ENCODE results near the gene HID1. TPM values are rescaled to one million over a fixed set of nuclear protein-coding genes. Genes with fewer than 3 reads are reported as not detected.

The HID1 gene
- total RNA-seq, 1 donor from 2014 or later = 3.7 TPM

GRCh38 chr17:74961657-74962350 lies 10.8 kb downstream of the HID1 start:
- peaks cover 0 to 2% (median 0%) of the 10 kb centered on the region in 3 donors for H3K4me1 ChIP-seq (ENCODE audit: control insufficient read depth in 3 of 3, insufficient read depth in 3 of 3, low read length in 3 of 3)

GRCh38 chr17:74960570-74961342 lies 11.8 kb downstream of the HID1 start:
- H3K27me3 ChIP-seq (ENCODE audit: control insufficient read depth in 3 of 3, insufficient read depth in 3 of 3, low read length in 3 of 3) = peaks cover 5 to 11% (median 6%) of the 10 kb centered on the region in 3 donors
- H3K9me3 ChIP-seq (ENCODE audit: control insufficient read depth in 3 of 3, low read length in 3 of 3) = no peaks in the 10 kb centered on the region
- H3K4me1 ChIP-seq (ENCODE audit: control insufficient read depth in 3 of 3, insufficient read depth in 3 of 3, low read length in 3 of 3) = peaks cover 0 to 2% (median 0%) of the 10 kb centered on the region in 3 donors
- H3K4me3 ChIP-seq (ENCODE audit: low read length in 3 of 3) = no peak overlapping the region
- H3K27ac ChIP-seq (ENCODE audit: low read depth, low read length) = no peak overlapping the region
- no peaks in the 10 kb centered on the region for H3K36me3 ChIP-seq (ENCODE audit: control insufficient read depth in 3 of 3, insufficient read depth in 3 of 3, low read length in 3 of 3)
- no peak overlapping the region for H3K9ac ChIP-seq (ENCODE audit: low read depth in 1 of 3, low read length in 3 of 3)

More at GRCh38 chr17:74961657-74962350, 10.8 kb downstream of the HID1 start:
- Histone ChIP-seq H3K9ac (ENCODE audit: low read depth in 1 of 3, low read length in 3 of 3) (peak overlapping the region in 1 of 3 donors; percentile 33), H3K9me3 (ENCODE audit: control insufficient read depth in 3 of 3, low read length in 3 of 3) (no peaks in the 10 kb centered on the region), H3K27me3 (ENCODE audit: control insufficient read depth in 3 of 3, insufficient read depth in 3 of 3, low read length in 3 of 3) (peaks cover 5 to 11% (median 6%) of the 10 kb centered on the region in 3 donors), H3K27ac (ENCODE audit: low read depth, low read length) (no peak overlapping the region), H3K36me3 (ENCODE audit: control insufficient read depth in 3 of 3, insufficient read depth in 3 of 3, low read length in 3 of 3) (no peaks in the 10 kb centered on the region), H3K4me3 (ENCODE audit: low read length in 3 of 3) (no peak overlapping the region)

GRCh38 chr17:74959826-74960515 lies 12.6 kb downstream of the HID1 start:
- Histone ChIP-seq H3K27me3 (ENCODE audit: control insufficient read depth in 3 of 3, insufficient read depth in 3 of 3, low read length in 3 of 3) (peaks cover 5 to 11% (median 6%) of the 10 kb centered on the region in 3 donors), H3K4me1 (ENCODE audit: control insufficient read depth in 3 of 3, insufficient read depth in 3 of 3, low read length in 3 of 3) (peaks cover 0 to 2% (median 0%) of the 10 kb centered on the region in 3 donors), H3K9ac (ENCODE audit: low read depth in 1 of 3, low read length in 3 of 3) (no peak overlapping the region), H3K27ac (ENCODE audit: low read depth, low read length) (no peak overlapping the region), H3K4me3 (ENCODE audit: low read length in 3 of 3) (no peak overlapping the region), H3K36me3 (ENCODE audit: control insufficient read depth in 3 of 3, insufficient read depth in 3 of 3, low read length in 3 of 3) (no peaks in the 10 kb centered on the region), H3K9me3 (ENCODE audit: control insufficient read depth in 3 of 3, low read length in 3 of 3) (no peaks in the 10 kb centered on the region)

- Histone ChIP-seq H3K27ac (ENCODE audit: low read depth, low read length) (no peak overlapping the region), H3K9ac (ENCODE audit: low read depth in 1 of 3, low read length in 3 of 3) (no peak overlapping the region), H3K9me3 (ENCODE audit: control insufficient read depth in 3 of 3, low read length in 3 of 3) (no peaks in the 10 kb centered on the region), H3K4me3 (ENCODE audit: low read length in 3 of 3) (no peak overlapping the region), H3K4me1 (ENCODE audit: control insufficient read depth in 3 of 3, insufficient read depth in 3 of 3, low read length in 3 of 3) (peaks cover 0 to 2% (median 0%) of the 10 kb centered on the region in 3 donors), H3K27me3 (ENCODE audit: control insufficient read depth in 3 of 3, insufficient read depth in 3 of 3, low read length in 3 of 3) (peaks cover 5 to 6% (median 6%) of the 10 kb centered on the region in 3 donors), H3K36me3 (ENCODE audit: control insufficient read depth in 3 of 3, insufficient read depth in 3 of 3, low read length in 3 of 3) (no peaks in the 10 kb centered on the region)
Observed at GRCh38 chr17:74957935-74958740, 14.4 kb downstream of the HID1 start.

GRCh38 chr17:74956093-74956492 lies 16.5 kb downstream of the HID1 start:
- Histone ChIP-seq H3K9me3 (ENCODE audit: control insufficient read depth in 3 of 3, low read length in 3 of 3) (no peaks in the 10 kb centered on the region), H3K9ac (ENCODE audit: low read depth in 1 of 3, low read length in 3 of 3) (no peak overlapping the region), H3K27ac (ENCODE audit: low read depth, low read length) (no peak overlapping the region), H3K4me3 (ENCODE audit: low read length in 3 of 3) (no peak overlapping the region), H3K27me3 (ENCODE audit: control insufficient read depth in 3 of 3, insufficient read depth in 3 of 3, low read length in 3 of 3) (peaks cover 13 to 16% (median 14%) of the 10 kb centered on the region in 3 donors), H3K4me1 (ENCODE audit: control insufficient read depth in 3 of 3, insufficient read depth in 3 of 3, low read length in 3 of 3) (no peaks in the 10 kb centered on the region), H3K36me3 (ENCODE audit: control insufficient read depth in 3 of 3, insufficient read depth in 3 of 3, low read length in 3 of 3) (no peaks in the 10 kb centered on the region)

GRCh38 chr17:74954665-74955421 lies 17.7 kb downstream of the HID1 start:
- H3K27me3 ChIP-seq (ENCODE audit: control insufficient read depth in 3 of 3, insufficient read depth in 3 of 3, low read length in 3 of 3) = peaks cover 16 to 22% (median 20%) of the 10 kb centered on the region in 3 donors
- no peaks in the 10 kb centered on the region for H3K4me1 ChIP-seq (ENCODE audit: control insufficient read depth in 3 of 3, insufficient read depth in 3 of 3, low read length in 3 of 3)
- H3K9me3 ChIP-seq (ENCODE audit: control insufficient read depth in 3 of 3, low read length in 3 of 3) = no peaks in the 10 kb centered on the region
- no peaks in the 10 kb centered on the region for H3K36me3 ChIP-seq (ENCODE audit: control insufficient read depth in 3 of 3, insufficient read depth in 3 of 3, low read length in 3 of 3)
- H3K9ac ChIP-seq (ENCODE audit: low read depth in 1 of 3, low read length in 3 of 3) = no peak overlapping the region
- H3K27ac ChIP-seq (ENCODE audit: low read depth, low read length) = no peak overlapping the region
- H3K4me3 ChIP-seq (ENCODE audit: low read length in 3 of 3) = no peak overlapping the region

GRCh38 chr17:74954115-74954514 lies 18.4 kb downstream of the HID1 start:
- no peak overlapping the region for H3K27ac ChIP-seq (ENCODE audit: low read depth, low read length)
- no peak overlapping the region for H3K4me3 ChIP-seq (ENCODE audit: low read length in 3 of 3)
- no peaks in the 10 kb centered on the region for H3K36me3 ChIP-seq (ENCODE audit: control insufficient read depth in 3 of 3, insufficient read depth in 3 of 3, low read length in 3 of 3)
- H3K4me1 ChIP-seq (ENCODE audit: control insufficient read depth in 3 of 3, insufficient read depth in 3 of 3, low read length in 3 of 3) = no peaks in the 10 kb centered on the region
- H3K9ac ChIP-seq (ENCODE audit: low read depth in 1 of 3, low read length in 3 of 3) = no peak overlapping the region
- no peaks in the 10 kb centered on the region for H3K9me3 ChIP-seq (ENCODE audit: control insufficient read depth in 3 of 3, low read length in 3 of 3)
- H3K27me3 ChIP-seq (ENCODE audit: control insufficient read depth in 3 of 3, insufficient read depth in 3 of 3, low read length in 3 of 3) = peaks cover 16 to 22% (median 16%) of the 10 kb centered on the region in 3 donors

GRCh38 chr17:74953134-74953687 lies 19.3 kb downstream of the HID1 start:
- H3K27ac ChIP-seq (ENCODE audit: low read depth, low read length) = no peak overlapping the region
- peaks cover 16 to 22% (median 16%) of the 10 kb centered on the region in 3 donors for H3K27me3 ChIP-seq (ENCODE audit: control insufficient read depth in 3 of 3, insufficient read depth in 3 of 3, low read length in 3 of 3)
- no peaks in the 10 kb centered on the region for H3K9me3 ChIP-seq (ENCODE audit: control insufficient read depth in 3 of 3, low read length in 3 of 3)
- H3K4me3 ChIP-seq (ENCODE audit: low read length in 3 of 3) = no peak overlapping the region
- H3K36me3 ChIP-seq (ENCODE audit: control insufficient read depth in 3 of 3, insufficient read depth in 3 of 3, low read length in 3 of 3) = no peaks in the 10 kb centered on the region
- H3K9ac ChIP-seq (ENCODE audit: low read depth in 1 of 3, low read length in 3 of 3) = no peak overlapping the region
- no peaks in the 10 kb centered on the region for H3K4me1 ChIP-seq (ENCODE audit: control insufficient read depth in 3 of 3, insufficient read depth in 3 of 3, low read length in 3 of 3)

Measured in skeletal muscle tissue (tissue), 4 donors.